GM21723 (cell line): ENCODE results near the gene ATF1.
"Not testable (repeated sequence)": the region's sequence is repeated elsewhere in the genome, so short reads cannot be mapped to it uniquely, and the experiment has no call there.

Experiments used
- ATAC-seq: cut with Tn5 transposase; IDR thresholded peaks from one replicate; pipeline ENCODE4 v1.9.1; 2021; ENCODE audit warnings: mild to moderate bottlenecking, moderate library complexity; ENCODE audit not compliant: unreplicated experiment

ATF1 gene

GRCh38 chr12:50751948-50752721 is 11.8 kb upstream of the ATF1 start:
- no peak for ATAC-seq

- no peak for ATAC-seq
These were observed 10.6 kb upstream of the ATF1 start for GRCh38 chr12:50753232-50753769.

GRCh38 chr12:50764286-50765094 is 589 bp downstream of the ATF1 start:
- ATAC-seq = peak; percentile 48

- peak; percentile 8 for ATAC-seq
These were observed 1.4 kb downstream of the ATF1 start for GRCh38 chr12:50765095-50765911.

- ATAC-seq = no peak
These were observed 4.5 kb downstream of the ATF1 start for GRCh38 chr12:50768391-50768790.

- ATAC-seq = not testable (repeated sequence)
These were observed 4.9 kb downstream of the ATF1 start for GRCh38 chr12:50768813-50769212.

- ATAC-seq = no peak
These were observed 7.5 kb downstream of the ATF1 start for GRCh38 chr12:50771409-50771808.

- no peak for ATAC-seq
These were observed 8.6 kb downstream of the ATF1 start for GRCh38 chr12:50772470-50772869.

GRCh38 chr12:50772877-50773276 is 9.0 kb downstream of the ATF1 start:
- no peak for ATAC-seq

- ATAC-seq = no peak
These were observed 11.3 kb downstream of the ATF1 start for GRCh38 chr12:50775251-50775650.

- no peak for ATAC-seq
These were observed 13.1 kb downstream of the ATF1 start for GRCh38 chr12:50776749-50777728.

GRCh38 chr12:50778663-50779590 is 15.0 kb downstream of the ATF1 start:
- no peak for ATAC-seq

GRCh38 chr12:50780013-50780412 is 16.1 kb downstream of the ATF1 start:
- ATAC-seq = no peak

GRCh38 chr12:50784501-50784900 is 20.6 kb downstream of the ATF1 start:
- ATAC-seq = no peak

GRCh38 chr12:50785406-50786001 is 21.6 kb downstream of the ATF1 start:
- no peak for ATAC-seq

GRCh38 chr12:50786498-50787231 is 22.8 kb downstream of the ATF1 start:
- no peak for ATAC-seq

GRCh38 chr12:50787618-50788017 is 23.7 kb downstream of the ATF1 start:
- no peak for ATAC-seq

GRCh38 chr12:50788561-50788960 is 24.7 kb downstream of the ATF1 start:
- ATAC-seq = no peak
